ENCODE results near the gene SSC5D.
"Not testable (repeated sequence)": the region's sequence is repeated elsewhere in the genome, so short reads cannot be mapped to it uniquely, and the experiment has no call there.

The SSC5D gene

DNA sequence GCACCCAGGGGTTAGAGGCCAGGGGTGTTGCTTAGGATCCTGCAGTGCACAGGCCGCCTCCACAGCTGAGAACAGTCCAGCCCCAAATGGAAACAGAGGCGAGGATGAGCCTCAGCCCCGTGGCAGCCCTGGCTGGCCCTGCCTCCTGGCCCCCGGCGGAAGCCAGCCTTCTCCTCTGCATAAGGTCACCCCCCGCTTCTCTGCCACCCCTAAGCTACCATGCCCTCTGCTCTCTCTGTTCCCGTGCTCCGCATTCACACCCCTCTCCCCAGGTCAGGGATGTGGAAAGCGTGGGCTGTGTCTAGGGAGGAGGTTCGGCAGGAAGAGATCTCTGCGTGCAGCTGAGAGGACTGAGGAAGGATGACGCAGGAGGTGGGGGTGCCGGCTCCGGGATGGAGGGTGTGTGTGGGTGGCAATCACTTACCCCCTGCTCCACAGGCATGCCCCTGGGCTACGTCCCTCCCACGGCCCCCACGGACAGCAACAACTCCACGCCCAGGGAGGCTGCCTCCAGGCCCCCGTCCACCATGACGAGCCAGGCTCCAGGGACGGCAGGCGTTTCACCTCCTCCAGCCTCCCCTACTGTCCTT lies 6.0 kb downstream of the SSC5D start:
- H3K9me3 ChIP-seq (ENCODE audit: control insufficient read depth, insufficient read depth, low read length): no peaks in the 10 kb centered on the region
- no peak overlapping the region for H3K4me3 ChIP-seq (ENCODE audit: low read depth, low read length)
- H3K27me3 ChIP-seq (ENCODE audit: control insufficient read depth, insufficient read depth, low read length): no peaks in the 10 kb centered on the region
- peaks cover 5% of the 10 kb centered on the region for H3K4me1 ChIP-seq (ENCODE audit: control insufficient read depth, insufficient read depth, low read length)
- H3K9ac ChIP-seq (ENCODE audit: low read depth, low read length): no peak overlapping the region
- peaks cover 2% of the 10 kb centered on the region for H3K36me3 ChIP-seq (ENCODE audit: control insufficient read depth, insufficient read depth, low read length)

DNA sequence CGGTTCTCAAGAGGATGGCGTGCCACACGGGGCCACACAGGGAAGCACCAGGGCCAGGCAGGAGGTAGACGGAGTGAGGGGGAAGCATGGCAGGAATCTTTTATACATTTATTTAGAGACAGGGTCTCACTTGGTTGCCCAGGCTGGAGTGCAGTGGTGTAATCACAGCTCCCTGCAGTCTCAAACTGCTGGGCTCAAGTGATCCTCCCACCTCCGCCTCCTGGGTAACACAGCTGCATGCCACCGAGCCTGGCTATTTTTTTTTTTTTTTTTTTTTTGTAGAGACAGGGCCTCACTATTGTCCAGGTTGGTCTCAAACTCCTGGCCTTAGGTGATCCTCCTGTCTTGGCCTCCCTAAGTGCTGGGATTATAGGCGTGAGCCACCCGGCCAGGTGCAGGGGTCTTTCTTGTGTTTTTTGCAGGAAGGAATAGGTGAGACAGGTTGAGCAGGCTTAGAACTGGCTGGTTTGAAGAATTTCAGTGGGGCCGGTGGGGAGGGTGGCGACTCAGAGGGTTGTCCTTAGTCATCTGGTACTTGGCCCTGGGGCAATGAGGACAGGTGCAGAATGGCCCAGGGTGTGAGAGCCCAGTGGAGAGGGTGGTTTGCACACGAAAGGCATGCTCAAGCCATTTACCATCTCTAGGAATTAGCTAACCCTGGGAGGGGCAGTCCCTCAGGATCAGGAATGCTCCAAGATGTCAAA lies 7.6 kb downstream of the SSC5D start:
- Histone ChIP-seq H3K9ac (ENCODE audit: low read depth, low read length) (no peak overlapping the region), H3K4me1 (ENCODE audit: control insufficient read depth, insufficient read depth, low read length) (peaks cover 2% of the 10 kb centered on the region), H3K36me3 (ENCODE audit: control insufficient read depth, insufficient read depth, low read length) (peaks cover 2% of the 10 kb centered on the region), H3K27me3 (ENCODE audit: control insufficient read depth, insufficient read depth, low read length) (no peaks in the 10 kb centered on the region), H3K4me3 (ENCODE audit: low read depth, low read length) (no peak overlapping the region), H3K9me3 (ENCODE audit: control insufficient read depth, insufficient read depth, low read length) (no peaks in the 10 kb centered on the region)

DNA sequence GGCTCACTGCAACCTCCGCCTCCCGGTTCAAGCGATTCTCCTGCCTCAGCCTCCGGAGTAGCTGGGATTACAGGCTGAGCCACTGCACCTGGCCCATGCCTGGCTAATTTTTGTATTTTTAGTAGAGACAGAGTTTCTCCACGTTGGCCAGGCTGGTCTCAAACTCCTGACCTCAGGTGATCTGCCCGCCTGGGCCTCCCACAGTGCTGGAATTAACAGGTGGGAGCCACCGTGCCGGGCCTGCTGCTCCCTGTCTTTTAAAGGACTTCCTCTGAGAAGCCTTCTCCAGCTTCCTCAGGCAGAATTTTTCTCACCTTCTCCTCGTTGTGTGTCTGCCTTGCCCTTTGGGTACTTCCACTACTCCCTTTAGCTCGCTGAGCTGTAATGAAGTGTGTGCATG lies 8.6 kb downstream of the SSC5D start:
- not testable (repeated sequence) for H3K27me3 ChIP-seq (ENCODE audit: control insufficient read depth, insufficient read depth, low read length); H3K4me1 ChIP-seq (ENCODE audit: control insufficient read depth, insufficient read depth, low read length); H3K9ac ChIP-seq (ENCODE audit: low read depth, low read length); H3K36me3 ChIP-seq (ENCODE audit: control insufficient read depth, insufficient read depth, low read length); H3K4me3 ChIP-seq (ENCODE audit: low read depth, low read length); H3K9me3 ChIP-seq (ENCODE audit: control insufficient read depth, insufficient read depth, low read length)

DNA sequence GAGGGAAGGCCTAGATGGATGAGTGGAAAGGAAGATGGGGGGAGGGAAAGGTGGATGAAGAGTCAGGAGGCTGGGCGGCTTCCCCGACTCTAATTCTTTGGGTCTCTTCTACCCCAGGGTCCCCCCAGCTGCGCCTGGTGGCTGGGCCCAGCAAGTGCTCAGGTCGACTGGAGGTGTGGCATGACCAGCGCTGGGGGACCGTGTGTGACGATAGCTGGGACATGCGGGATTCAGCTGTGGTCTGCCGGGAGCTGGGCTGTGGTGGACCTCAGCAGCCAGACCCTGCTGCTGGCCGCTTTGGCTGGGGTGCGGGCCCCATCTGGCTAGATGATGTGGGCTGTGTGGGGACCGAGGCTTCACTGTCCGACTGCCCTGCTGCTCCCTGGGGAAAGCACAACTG lies 9.5 kb downstream of the SSC5D start:
- Histone ChIP-seq H3K27me3 (ENCODE audit: control insufficient read depth, insufficient read depth, low read length) (peaks cover 8% of the 10 kb centered on the region), H3K4me3 (ENCODE audit: low read depth, low read length) (no peak overlapping the region), H3K9ac (ENCODE audit: low read depth, low read length) (no peak overlapping the region), H3K36me3 (ENCODE audit: control insufficient read depth, insufficient read depth, low read length) (peaks cover 2% of the 10 kb centered on the region), H3K4me1 (ENCODE audit: control insufficient read depth, insufficient read depth, low read length) (peaks cover 2% of the 10 kb centered on the region), H3K9me3 (ENCODE audit: control insufficient read depth, insufficient read depth, low read length) (no peaks in the 10 kb centered on the region)

DNA sequence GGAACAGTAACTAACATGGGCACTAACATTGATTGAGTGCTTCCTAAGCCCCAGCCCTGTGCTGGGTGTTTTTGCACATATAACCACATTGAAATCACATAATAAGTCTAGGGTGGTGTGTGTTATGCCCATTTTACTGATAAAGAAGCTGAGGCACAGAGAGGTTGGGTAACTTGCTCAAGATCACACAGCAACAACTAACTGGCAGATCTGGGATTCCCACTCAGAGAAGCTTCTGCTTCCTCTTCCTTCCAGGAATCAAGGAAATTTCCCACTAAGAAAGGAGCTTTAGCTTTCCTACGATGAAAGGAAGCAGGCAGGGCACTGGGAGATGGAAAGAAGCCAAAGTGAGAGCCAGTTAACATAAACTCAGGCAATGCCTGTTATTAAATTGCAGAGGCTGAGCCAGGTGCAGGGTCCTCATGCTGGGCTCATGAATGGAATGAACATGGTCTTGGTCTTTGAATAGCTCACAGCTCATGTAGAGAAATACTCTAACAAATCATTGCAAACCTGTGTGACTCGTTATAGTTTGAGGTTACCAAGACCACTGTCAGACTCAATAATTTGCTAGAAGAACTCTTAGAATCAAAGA lies 10.1 kb downstream of the SSC5D start:
- H3K36me3 ChIP-seq (ENCODE audit: control insufficient read depth, insufficient read depth, low read length): peaks cover 2% of the 10 kb centered on the region
- H3K9me3 ChIP-seq (ENCODE audit: control insufficient read depth, insufficient read depth, low read length): peaks cover 4% of the 10 kb centered on the region

DNA sequence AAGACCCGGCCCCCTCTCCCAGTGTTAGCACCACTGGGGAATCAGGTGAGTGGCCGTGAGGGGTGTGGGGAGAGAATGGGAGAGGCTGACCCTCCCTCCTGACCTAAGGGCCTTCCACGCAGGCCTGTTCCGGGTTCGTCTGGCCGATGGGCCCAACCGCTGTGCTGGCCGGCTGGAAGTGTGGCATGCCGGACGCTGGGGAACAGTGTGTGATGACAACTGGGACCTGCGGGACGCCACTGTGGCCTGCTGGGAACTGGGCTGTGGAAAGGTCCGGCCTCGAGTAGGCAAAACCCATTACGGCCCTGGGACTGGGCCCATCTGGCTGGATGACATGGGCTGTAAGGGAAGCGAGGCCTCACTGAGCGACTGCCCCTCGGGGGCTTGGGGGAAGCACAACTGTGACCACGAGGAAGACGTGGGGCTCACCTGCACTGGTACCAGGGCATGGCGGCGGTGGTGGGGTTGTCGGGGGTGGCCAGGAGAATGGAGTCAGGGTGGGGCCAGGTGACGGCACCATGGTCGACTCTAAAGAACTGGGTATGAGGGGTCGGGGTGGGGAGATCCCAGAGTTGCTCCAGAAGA lies 12.2 kb downstream of the SSC5D start:
- Histone ChIP-seq H3K36me3 (ENCODE audit: control insufficient read depth, insufficient read depth, low read length) (no peaks in the 10 kb centered on the region), H3K4me3 (ENCODE audit: low read depth, low read length) (no peak overlapping the region)

More for the DNA sequence above, 10.1 kb downstream of the SSC5D start:
- no peak overlapping the region for H3K4me3 ChIP-seq (ENCODE audit: low read depth, low read length)
- no peak overlapping the region for H3K9ac ChIP-seq (ENCODE audit: low read depth, low read length)
- H3K27me3 ChIP-seq (ENCODE audit: control insufficient read depth, insufficient read depth, low read length): peaks cover 12% of the 10 kb centered on the region
- peaks cover 2% of the 10 kb centered on the region for H3K4me1 ChIP-seq (ENCODE audit: control insufficient read depth, insufficient read depth, low read length)

DNA sequence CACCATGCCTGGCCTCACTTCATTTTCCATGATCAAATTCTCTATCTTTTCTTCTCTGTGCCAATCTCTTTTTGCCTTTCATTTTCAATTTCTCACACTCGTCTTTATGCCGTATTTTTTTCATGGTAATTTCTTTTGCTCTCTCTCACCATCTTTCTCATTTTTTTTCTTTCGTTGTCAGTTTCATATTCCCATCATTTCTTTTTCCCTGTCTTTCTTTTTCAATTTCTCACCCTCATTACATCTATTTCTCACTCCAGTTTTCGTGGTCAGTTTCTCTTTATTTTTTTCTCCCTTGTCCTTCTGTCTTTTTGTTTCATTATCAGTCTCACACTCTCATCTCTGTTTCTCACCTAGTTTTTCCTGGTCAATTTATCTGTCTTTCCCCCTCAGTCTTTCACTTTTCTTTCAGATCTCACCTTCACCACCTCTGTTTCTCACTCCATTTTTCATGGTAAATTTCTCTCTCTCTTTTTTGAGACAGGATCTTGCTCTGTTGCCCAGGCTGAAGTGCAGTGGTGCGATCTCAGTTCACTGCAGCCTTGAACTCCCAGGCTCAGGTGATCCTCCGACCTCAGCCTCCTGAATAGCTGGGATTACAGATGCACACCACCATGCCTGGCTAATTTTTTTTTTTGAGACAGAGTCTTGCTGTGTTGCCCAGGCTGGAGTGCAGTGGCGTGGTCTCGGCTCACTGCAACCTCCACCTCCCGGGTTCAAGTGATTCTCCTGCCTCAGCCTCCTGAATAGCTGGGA lies 14.1 kb downstream of the SSC5D start:
- Histone ChIP-seq H3K4me1 (ENCODE audit: control insufficient read depth, insufficient read depth, low read length) (no peaks in the 10 kb centered on the region), H3K4me3 (ENCODE audit: low read depth, low read length) (no peak overlapping the region), H3K27me3 (ENCODE audit: control insufficient read depth, insufficient read depth, low read length) (peaks cover 19% of the 10 kb centered on the region), H3K9ac (ENCODE audit: low read depth, low read length) (no peak overlapping the region), H3K9me3 (ENCODE audit: control insufficient read depth, insufficient read depth, low read length) (peaks cover 4% of the 10 kb centered on the region), H3K36me3 (ENCODE audit: control insufficient read depth, insufficient read depth, low read length) (no peaks in the 10 kb centered on the region)

More for the DNA sequence above, 12.2 kb downstream of the SSC5D start:
- H3K9me3 ChIP-seq (ENCODE audit: control insufficient read depth, insufficient read depth, low read length): peaks cover 4% of the 10 kb centered on the region
- peaks cover 19% of the 10 kb centered on the region for H3K27me3 ChIP-seq (ENCODE audit: control insufficient read depth, insufficient read depth, low read length)
- peaks cover 2% of the 10 kb centered on the region for H3K4me1 ChIP-seq (ENCODE audit: control insufficient read depth, insufficient read depth, low read length)
- no peak overlapping the region for H3K9ac ChIP-seq (ENCODE audit: low read depth, low read length)

DNA sequence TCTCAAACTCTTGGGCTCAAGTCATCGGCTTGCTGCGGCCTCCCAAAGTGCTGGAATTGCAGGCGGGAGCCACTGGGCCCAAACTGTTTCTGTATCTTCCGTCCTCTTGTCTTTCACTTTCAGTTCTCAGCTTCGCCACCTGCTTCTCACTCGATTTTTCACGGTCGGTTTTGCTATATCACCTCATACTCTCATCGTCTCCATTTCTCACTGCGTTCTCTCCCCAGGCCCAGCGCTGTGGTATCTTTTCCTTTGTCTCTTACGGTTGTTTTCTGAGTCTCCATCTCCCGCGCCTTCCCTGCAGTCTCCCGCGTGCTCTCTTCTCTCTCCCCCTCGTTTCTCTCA lies 14.9 kb downstream of the SSC5D start:
- H3K9me3 ChIP-seq (ENCODE audit: control insufficient read depth, insufficient read depth, low read length): peaks cover 4% of the 10 kb centered on the region
- H3K9ac ChIP-seq (ENCODE audit: low read depth, low read length): no peak overlapping the region
- no peaks in the 10 kb centered on the region for H3K4me1 ChIP-seq (ENCODE audit: control insufficient read depth, insufficient read depth, low read length)
- H3K4me3 ChIP-seq (ENCODE audit: low read depth, low read length): no peak overlapping the region
- peaks cover 19% of the 10 kb centered on the region for H3K27me3 ChIP-seq (ENCODE audit: control insufficient read depth, insufficient read depth, low read length)
- H3K36me3 ChIP-seq (ENCODE audit: control insufficient read depth, insufficient read depth, low read length): no peaks in the 10 kb centered on the region

DNA sequence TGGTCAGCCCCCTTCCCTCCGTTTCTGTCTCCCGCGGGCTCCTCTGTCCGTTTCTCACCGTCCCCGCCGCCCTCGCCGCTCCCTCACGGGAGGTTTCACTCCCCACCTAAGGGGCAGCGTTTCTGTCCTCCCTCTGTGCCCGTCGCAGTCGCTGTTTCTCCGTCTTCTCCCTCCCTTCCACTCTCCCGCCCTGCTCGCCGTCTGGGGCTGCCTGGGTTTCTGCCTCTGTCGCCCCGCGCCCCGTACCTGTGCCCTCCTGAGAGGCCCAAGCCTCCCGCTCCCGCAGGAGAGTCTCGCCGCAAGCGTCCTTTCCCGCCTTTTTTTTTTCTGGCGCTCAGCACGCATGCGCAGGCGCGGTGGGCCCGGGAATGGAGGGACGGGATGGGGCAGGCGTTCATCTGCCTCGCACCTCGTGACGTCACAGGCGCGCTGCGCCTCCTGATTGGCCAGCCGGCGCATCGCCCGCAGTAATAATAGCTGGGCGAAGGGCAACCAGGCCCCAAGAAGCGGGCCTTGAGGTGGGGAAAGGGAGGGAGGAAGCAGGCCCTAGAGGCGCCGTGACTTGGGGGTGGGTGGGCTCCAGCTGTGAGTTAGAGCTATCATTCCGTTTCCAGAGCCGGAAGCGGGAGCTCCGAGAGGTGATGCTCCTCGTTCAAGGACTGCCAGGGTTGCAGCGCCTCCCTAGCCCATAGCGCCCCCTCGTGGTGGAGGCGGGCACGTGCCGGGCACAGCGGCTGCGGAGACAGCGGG lies 15.4 kb downstream of the SSC5D start:
- peaks cover 19% of the 10 kb centered on the region for H3K27me3 ChIP-seq (ENCODE audit: control insufficient read depth, insufficient read depth, low read length)
- H3K9me3 ChIP-seq (ENCODE audit: control insufficient read depth, insufficient read depth, low read length): peaks cover 4% of the 10 kb centered on the region
- no peak overlapping the region for H3K9ac ChIP-seq (ENCODE audit: low read depth, low read length)
- H3K4me1 ChIP-seq (ENCODE audit: control insufficient read depth, insufficient read depth, low read length): no peaks in the 10 kb centered on the region
- no peaks in the 10 kb centered on the region for H3K36me3 ChIP-seq (ENCODE audit: control insufficient read depth, insufficient read depth, low read length)
- H3K4me3 ChIP-seq (ENCODE audit: low read depth, low read length): peak overlapping the region; percentile 42

DNA sequence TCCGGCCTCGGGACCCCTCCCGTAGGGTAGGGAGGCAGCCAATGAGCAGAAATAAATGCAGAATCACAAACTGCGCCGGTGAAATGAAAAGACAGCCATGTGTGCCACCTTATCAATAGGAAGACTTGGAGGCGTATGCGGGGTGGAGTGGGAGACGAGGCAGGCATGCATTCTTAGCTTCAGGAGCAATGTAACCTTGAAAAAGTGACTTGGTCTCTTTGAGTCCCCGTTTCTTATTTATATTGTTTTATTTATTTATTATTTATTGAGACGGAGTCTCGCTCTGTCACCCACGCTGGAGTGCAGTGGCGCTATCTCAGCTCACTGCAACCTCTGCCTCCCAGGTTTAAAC lies 16.0 kb downstream of the SSC5D start:
- Histone ChIP-seq H3K36me3 (ENCODE audit: control insufficient read depth, insufficient read depth, low read length) (no peaks in the 10 kb centered on the region), H3K27me3 (ENCODE audit: control insufficient read depth, insufficient read depth, low read length) (peaks cover 19% of the 10 kb centered on the region), H3K9ac (ENCODE audit: low read depth, low read length) (no peak overlapping the region), H3K4me3 (ENCODE audit: low read depth, low read length) (no peak overlapping the region), H3K4me1 (ENCODE audit: control insufficient read depth, insufficient read depth, low read length) (no peaks in the 10 kb centered on the region), H3K9me3 (ENCODE audit: control insufficient read depth, insufficient read depth, low read length) (peaks cover 4% of the 10 kb centered on the region)

DNA sequence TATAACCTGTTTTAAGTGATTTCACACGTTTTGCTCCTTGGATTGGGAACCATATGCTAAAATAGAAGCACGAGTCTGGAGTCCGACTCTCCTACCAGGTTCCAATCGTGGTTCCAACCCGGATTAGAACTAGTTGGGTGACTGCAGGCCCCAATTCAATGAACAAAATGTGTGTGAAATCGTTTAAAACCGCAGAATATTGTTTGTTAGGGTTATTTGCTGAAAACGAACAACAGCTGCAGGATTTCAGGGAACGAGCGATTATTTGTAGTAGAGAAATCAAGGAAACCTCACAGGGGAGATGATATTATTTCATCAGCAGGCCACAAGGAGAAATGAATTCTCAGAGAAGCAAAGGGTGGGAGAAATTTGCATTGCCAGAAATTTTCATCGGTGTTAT lies 16.7 kb downstream of the SSC5D start:
- H3K9ac ChIP-seq (ENCODE audit: low read depth, low read length): no peak overlapping the region
- H3K4me1 ChIP-seq (ENCODE audit: control insufficient read depth, insufficient read depth, low read length): no peaks in the 10 kb centered on the region
- H3K9me3 ChIP-seq (ENCODE audit: control insufficient read depth, insufficient read depth, low read length): peaks cover 4% of the 10 kb centered on the region
- H3K4me3 ChIP-seq (ENCODE audit: low read depth, low read length): no peak overlapping the region
- peaks cover 19% of the 10 kb centered on the region for H3K27me3 ChIP-seq (ENCODE audit: control insufficient read depth, insufficient read depth, low read length)
- H3K36me3 ChIP-seq (ENCODE audit: control insufficient read depth, insufficient read depth, low read length): no peaks in the 10 kb centered on the region
